IMR-90 (cell line): ENCODE data around the gene COL18A1. TPM values are rescaled to one million over a fixed set of nuclear protein-coding genes. Genes with fewer than 3 reads are reported as not detected.

Experiments
- ATAC-seq: fragments of 200-7000 bp; cut with Tn5 transposase; 2 replicates; pipeline ENCODE4 v1.9.1; 2020; ENCODE audit warnings: low read depth, mild to moderate bottlenecking, moderate library complexity
- BruUV-seq: library from RNA; stranded (reverse); fragments of 400-500 nt; replicated peaks from 2 replicates; lab custom pipeline; 2021; lab: Mats Ljungman, UMichigan
- CTCF ChIA-PET: fragments of 300-600 bp; formaldehyde crosslinking; extraction: SDS; loops from one replicate; lab custom pipeline; 2021; ENCODE audit warnings: antibody characterized with exemption; lab: Yijun Ruan, JAX
- POLR2A ChIA-PET: fragments of 300-600 bp; sonication (Branson Sonifier 250); formaldehyde crosslinking; loops from one replicate; lab custom pipeline; 2022; ENCODE audit warnings: antibody characterized with exemption; ENCODE audit not compliant: unreplicated experiment; lab: Charles Lee
- DNase-seq: peaks from one replicate; pipeline ENCODE4 v3.0.0; 2013
- H2AFZ ChIP-seq: replicated peaks from 2 replicates; pipeline ENCODE3; 2013; ENCODE audit warnings: low read length, mild to moderate bottlenecking; ENCODE audit not compliant: poor library complexity
- H2AK5ac ChIP-seq: 2 replicates; pipeline ENCODE4 v1.6.1; 2013; ENCODE audit warnings: low read depth, low read length, inconsistent platforms
- H2AK9ac ChIP-seq: replicated peaks from 2 replicates; pipeline ENCODE3; 2013; ENCODE audit warnings: mild to moderate bottlenecking, low read depth, low read length, moderate library complexity; ENCODE audit not compliant: poor library complexity
- H2BK120ac ChIP-seq: 2 replicates; pipeline ENCODE4 v1.6.1; 2013; ENCODE audit warnings: low read depth, low read length, inconsistent platforms
- H2BK15ac ChIP-seq: 3 replicates; pipeline ENCODE4 v1.6.1; 2013; ENCODE audit warnings: low read depth, low read length, inconsistent platforms
- H2BK20ac ChIP-seq: 2 replicates; pipeline ENCODE4 v1.6.1; 2013; ENCODE audit warnings: low read depth, mild to moderate bottlenecking, inconsistent platforms, low read length, moderate library complexity
- H2BK5ac ChIP-seq: 2 replicates; pipeline ENCODE4 v1.6.1; 2013; ENCODE audit warnings: mild to moderate bottlenecking, low read depth, low read length, inconsistent platforms; ENCODE audit not compliant: poor library complexity, severe bottlenecking
- H3K14ac ChIP-seq: replicated peaks from 2 replicates; pipeline ENCODE4 v1.6.1; 2013; ENCODE audit warnings: low read depth, low read length, inconsistent platforms
- H3K18ac ChIP-seq: 2 replicates; pipeline ENCODE4 v1.6.1; 2013; ENCODE audit warnings: low read depth, low read length, control low read depth
- H3K23ac ChIP-seq: 2 replicates; pipeline ENCODE4 v1.6.1; 2013; ENCODE audit warnings: low read depth, low read length, inconsistent platforms
- H3K27ac ChIP-seq: 2 replicates; pipeline ENCODE4 v1.5.1; 2013; ENCODE audit warnings: mild to moderate bottlenecking, control low read depth, low read length; ENCODE audit not compliant: insufficient read depth
- H3K27me3 ChIP-seq: 2 replicates; pipeline ENCODE4 v1.6.1; 2013; ENCODE audit warnings: low read length; ENCODE audit not compliant: control insufficient read depth, insufficient read depth
- H3K36me3 ChIP-seq: 2 replicates; pipeline ENCODE4 v1.6.1; 2013; ENCODE audit warnings: low read length, mixed read lengths; ENCODE audit not compliant: control insufficient read depth, insufficient read depth
- H3K4ac ChIP-seq: 2 replicates; pipeline ENCODE4 v1.6.1; 2013; ENCODE audit warnings: low read depth, low read length, inconsistent platforms
- H3K4me1 ChIP-seq: 2 replicates; pipeline ENCODE4 v1.6.1; 2013; ENCODE audit warnings: low read length, mixed read lengths; ENCODE audit not compliant: control insufficient read depth, insufficient read depth
- H3K4me2 ChIP-seq: 2 replicates; pipeline ENCODE4 v1.6.1; 2013; ENCODE audit warnings: low read depth, mild to moderate bottlenecking, control low read depth, low read length, moderate library complexity
- H3K4me3 ChIP-seq: 2 replicates; pipeline ENCODE4 v1.5.1; 2013; ENCODE audit warnings: low read depth, mild to moderate bottlenecking, control low read depth, low read length, moderate library complexity; ENCODE audit not compliant: insufficient read depth
- H3K56ac ChIP-seq: 2 replicates; pipeline ENCODE4 v1.6.1; 2013; ENCODE audit warnings: low read length, inconsistent platforms; ENCODE audit not compliant: insufficient read depth; ENCODE audit errors: extremely low read depth
- H3K79me1 ChIP-seq, 2 experiments: 2 replicates each; pipeline ENCODE4 v1.6.1; 2013; ENCODE audit warnings: low read length in 2 of 2, inconsistent platforms in 1 of 2, low read depth in 1 of 2
- H3K9ac ChIP-seq: 2 replicates; pipeline ENCODE4 v1.6.1; 2013; ENCODE audit warnings: low read depth, low read length, control low read depth
- H3K9me1 ChIP-seq: 2 replicates; pipeline ENCODE4 v1.6.1; 2013; ENCODE audit warnings: low read length, inconsistent platforms; ENCODE audit not compliant: insufficient read depth
- H3K9me3 ChIP-seq: 2 replicates; pipeline ENCODE4 v1.6.1; 2013; ENCODE audit warnings: low read length; ENCODE audit not compliant: control insufficient read depth, insufficient read depth
- H4K20me1 ChIP-seq: 2 replicates; pipeline ENCODE4 v1.6.1; 2013; ENCODE audit warnings: low read length, inconsistent platforms; ENCODE audit not compliant: insufficient read depth
- H4K5ac ChIP-seq: 2 replicates; pipeline ENCODE4 v1.6.1; 2013; ENCODE audit warnings: mild to moderate bottlenecking, low read depth, low read length, control low read depth
- H4K8ac ChIP-seq, 2 experiments: 2 replicates each; pipeline ENCODE4 v1.6.1; 2013; ENCODE audit warnings: low read depth in 2 of 2, low read length in 2 of 2, control low read depth in 1 of 2, inconsistent platforms in 1 of 2
- H4K91ac ChIP-seq: 2 replicates; pipeline ENCODE4 v1.6.1; 2013; ENCODE audit warnings: low read depth, low read length, inconsistent platforms; ENCODE audit not compliant: insufficient read depth
- CEBPB ChIP-seq: IDR thresholded peaks from 2 replicates; pipeline ENCODE4 v1.6.1; 2012; ENCODE audit warnings: low read depth, low read length, improper control_type of control experiment
- WGBS, 2 experiments: methylation state at CpG; one replicate each; pipeline versions ENCODE4 v1.1.5 to v1.1.7; 2013; ENCODE audit warnings: missing lambda C conversion rate in 2 of 2; ENCODE audit not compliant: insufficient read length in 1 of 2; ENCODE audit errors: extremely low coverage in 2 of 2; 5-methylcytosine and 5-hydroxymethylcytosine counted together
- dilution Hi-C: fragments of 300-500 bp; cut with HindIII; formaldehyde crosslinking; loops from one replicate; pipeline ENCODE4 v1.14.3; 2018; ENCODE audit warnings: low sequenced_read_pairs; ENCODE audit not compliant: unreplicated experiment
- in situ Hi-C: fragments of 300-500 bp; cut with MboI; formaldehyde crosslinking; loops from 3 replicates; pipeline ENCODE4 v1.14.3; 2019; ENCODE audit warnings: low sequenced_read_pairs, inconsistent platforms, mixed read lengths
- intact Hi-C: fragments of 100-400 bp; cut with micrococcal nuclease; formaldehyde crosslinking; loops from 2 replicates; pipeline ENCODE4 v1.10.0; 2022
- polyA plus RNA-seq, 3 experiments: library from polyadenylated mRNA; depleted of rRNA; stranded (reverse); fragments of >200 nt; gene quantifications; 2 replicates each; pipeline ENCODE4 v1.2.3, GENCODE V29; 2012; ENCODE audit warnings: low replicate concordance in 1 of 3
- total RNA-seq: library from RNA; depleted of rRNA; stranded (reverse); fragments of >200 nt; gene quantifications from 2 replicates; pipeline ENCODE4 v1.2.3, GENCODE V29; 2012
- TF ChIP-seq, protein P1 (sequence below): fragments of 150-350 bp; IDR thresholded peaks from 2 replicates; pipeline ENCODE4 v1.6.1; 2016; ENCODE audit warnings: low read depth, mild to moderate bottlenecking, low read length, moderate library complexity, borderline replicate concordance
- TF ChIP-seq, protein P2 (sequence below): conservative IDR thresholded peaks from 2 replicates; pipeline ENCODE4 v1.5.1; 2012; ENCODE audit warnings: mild to moderate bottlenecking, low read depth, low read length, improper control_type of control experiment

The COL18A1 gene
- total and polyA plus RNA-seq, 2 of the 4 experiments (the other 2 are of a cell fraction) = 4.3 to 46.7 TPM

DNA sequence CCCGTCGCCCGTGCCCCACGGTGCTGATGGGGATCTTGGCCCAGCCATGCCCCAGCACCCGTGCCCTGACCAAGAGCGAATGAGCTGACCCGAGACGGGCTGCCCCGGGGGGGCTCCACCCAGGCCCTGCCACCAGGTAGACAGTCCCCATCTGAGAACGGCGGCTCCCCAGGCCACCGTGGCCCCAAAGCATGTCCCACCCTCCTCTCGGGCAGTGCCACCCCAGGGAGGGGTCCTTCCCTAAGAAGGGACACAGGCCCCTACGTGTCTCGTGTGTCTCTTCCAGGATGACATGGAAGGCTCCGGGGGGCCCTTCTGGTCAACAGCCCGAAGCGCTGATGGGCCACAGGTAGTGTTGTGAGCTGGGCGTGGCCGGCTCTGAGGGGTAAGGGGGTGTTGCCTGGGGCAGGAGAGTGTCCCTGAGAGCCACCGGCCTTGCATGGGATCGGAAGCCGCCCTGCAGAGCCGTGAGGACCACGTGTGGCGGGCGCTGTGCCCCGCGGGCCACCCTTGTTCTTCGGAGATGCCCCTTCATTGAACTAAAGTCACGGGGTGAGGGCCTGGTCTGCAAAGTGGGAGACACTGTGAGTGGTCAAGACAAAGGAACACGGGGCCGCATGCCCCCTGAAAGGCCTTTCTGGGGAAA is 82.3 kb downstream of the COL18A1 start:
- TF ChIP-seq, protein P1, sequence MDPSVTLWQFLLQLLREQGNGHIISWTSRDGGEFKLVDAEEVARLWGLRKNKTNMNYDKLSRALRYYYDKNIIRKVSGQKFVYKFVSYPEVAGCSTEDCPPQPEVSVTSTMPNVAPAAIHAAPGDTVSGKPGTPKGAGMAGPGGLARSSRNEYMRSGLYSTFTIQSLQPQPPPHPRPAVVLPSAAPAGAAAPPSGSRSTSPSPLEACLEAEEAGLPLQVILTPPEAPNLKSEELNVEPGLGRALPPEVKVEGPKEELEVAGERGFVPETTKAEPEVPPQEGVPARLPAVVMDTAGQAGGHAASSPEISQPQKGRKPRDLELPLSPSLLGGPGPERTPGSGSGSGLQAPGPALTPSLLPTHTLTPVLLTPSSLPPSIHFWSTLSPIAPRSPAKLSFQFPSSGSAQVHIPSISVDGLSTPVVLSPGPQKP = no peak
- no peak for TF ChIP-seq CEBPB
- TF ChIP-seq, protein P2, sequence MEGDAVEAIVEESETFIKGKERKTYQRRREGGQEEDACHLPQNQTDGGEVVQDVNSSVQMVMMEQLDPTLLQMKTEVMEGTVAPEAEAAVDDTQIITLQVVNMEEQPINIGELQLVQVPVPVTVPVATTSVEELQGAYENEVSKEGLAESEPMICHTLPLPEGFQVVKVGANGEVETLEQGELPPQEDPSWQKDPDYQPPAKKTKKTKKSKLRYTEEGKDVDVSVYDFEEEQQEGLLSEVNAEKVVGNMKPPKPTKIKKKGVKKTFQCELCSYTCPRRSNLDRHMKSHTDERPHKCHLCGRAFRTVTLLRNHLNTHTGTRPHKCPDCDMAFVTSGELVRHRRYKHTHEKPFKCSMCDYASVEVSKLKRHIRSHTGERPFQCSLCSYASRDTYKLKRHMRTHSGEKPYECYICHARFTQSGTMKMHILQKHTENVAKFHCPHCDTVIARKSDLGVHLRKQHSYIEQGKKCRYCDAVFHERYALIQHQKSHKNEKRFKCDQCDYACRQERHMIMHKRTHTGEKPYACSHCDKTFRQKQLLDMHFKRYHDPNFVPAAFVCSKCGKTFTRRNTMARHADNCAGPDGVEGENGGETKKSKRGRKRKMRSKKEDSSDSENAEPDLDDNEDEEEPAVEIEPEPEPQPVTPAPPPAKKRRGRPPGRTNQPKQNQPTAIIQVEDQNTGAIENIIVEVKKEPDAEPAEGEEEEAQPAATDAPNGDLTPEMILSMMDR = no peak

More for the DNA sequence above, 82.3 kb downstream of the COL18A1 start:
- peaks cover 60% of the 10 kb centered on the region for H3K36me3 ChIP-seq
- H3K27me3 ChIP-seq = no peaks in the 10 kb centered on the region
- no peak overlapping the region for H4K91ac ChIP-seq
- H3K18ac ChIP-seq = no peak overlapping the region
- no peak overlapping the region for H3K27ac ChIP-seq
- no peak overlapping the region for H3K9ac ChIP-seq
- H3K4me3 ChIP-seq = no peak overlapping the region
- H2BK5ac ChIP-seq = no peak overlapping the region
- in situ Hi-C loops = no loop called here
- no peak overlapping the region for H3K4me2 ChIP-seq
- WGBS, 2 experiments = 93% methylated on average over 15 of the region's 33 CpGs; no CpG with 5 or more reads in 1 of the 2 experiments
- POLR2A ChIA-PET = no interaction called here
- H3K9me3 ChIP-seq = no peaks in the 10 kb centered on the region
- no peak overlapping the region for H2AK5ac ChIP-seq
- BruUV-seq = no TSS peak
- no peak overlapping the region for H2AK9ac ChIP-seq
- no peak overlapping the region for H4K5ac ChIP-seq
- ATAC-seq (no peak), DNase-seq (no peak)
- dilution Hi-C loops = no loop called here
- no peak overlapping the region for H2AFZ ChIP-seq
- H2BK120ac ChIP-seq = no peak overlapping the region
- H3K79me1 ChIP-seq = peaks cover 0 to 4% of the 10 kb centered on the region in 2 experiments; a peak in 1 of 4 replicates
- no peak overlapping the region for H4K8ac ChIP-seq
- CTCF ChIA-PET = no interaction called here
- no peaks in the 10 kb centered on the region; the same call in 1 of the 2 replicates for H4K20me1 ChIP-seq
- intact Hi-C loops = no loop called here
- no peak overlapping the region for H3K56ac ChIP-seq
- no peak overlapping the region for H3K23ac ChIP-seq
- H3K4ac ChIP-seq = no peak overlapping the region
- H3K9me1 ChIP-seq = peaks cover 6% of the 10 kb centered on the region; the same call in 1 of the 2 replicates
- no peaks in the 10 kb centered on the region for H3K4me1 ChIP-seq
- no peak overlapping the region for H3K14ac ChIP-seq
- no peak overlapping the region for H2BK20ac ChIP-seq
- no peak overlapping the region for H2BK15ac ChIP-seq
